Activated gamma-delta T cell treated with anti-CD3 and anti-CD28 coated beads, Interleukin-2, amount 50 U/mL, for 16 hours (primary cell): ENCODE data around the gene FAM221A.
"Not testable (repeated sequence)": the region's sequence is repeated elsewhere in the genome, so short reads cannot be mapped to it uniquely, and the experiment has no call there.

Experiments used
- DNase-seq: peaks from one replicate; pipeline ENCODE4 v3.0.0-alpha.2; 2020; ENCODE audit warnings: low read depth

The FAM221A gene

GRCh38 chr7:23700046-23700445 lies 20.0 kb downstream of the FAM221A start:
- DNase-seq: no peak

GRCh38 chr7:23709081-23709750 lies 29.2 kb downstream of the FAM221A start:
- DNase-seq: no peak

GRCh38 chr7:23710000-23710399 lies 30.0 kb downstream of the FAM221A start, which contains the start of gene STK31:
Gene STK31 (plus strand): TSS chr7:23710219. CDS start chr7:23710286, 67 bp downstream.
- no peak for DNase-seq

GRCh38 chr7:23712368-23713284 lies 32.6 kb downstream of the FAM221A start:
- no peak for DNase-seq

GRCh38 chr7:23713285-23714149 lies 33.5 kb downstream of the FAM221A start:
- no peak for DNase-seq

- no peak for DNase-seq
Observed at GRCh38 chr7:23714150-23714464, 34.1 kb downstream of the FAM221A start.

GRCh38 chr7:23714579-23714978 lies 34.6 kb downstream of the FAM221A start:
- DNase-seq: no peak

GRCh38 chr7:23715099-23715498 lies 35.1 kb downstream of the FAM221A start:
- no peak for DNase-seq

- no peak for DNase-seq
Observed at GRCh38 chr7:23717788-23718187, 37.8 kb downstream of the FAM221A start.

GRCh38 chr7:23721456-23721855 lies 41.5 kb downstream of the FAM221A start:
- DNase-seq: no peak

- DNase-seq: not testable (repeated sequence)
Observed at GRCh38 chr7:23722587-23723216, 42.7 kb downstream of the FAM221A start.

GRCh38 chr7:23724113-23724512 lies 44.1 kb downstream of the FAM221A start:
- DNase-seq: not testable (repeated sequence)

GRCh38 chr7:23742051-23742450 lies 62.1 kb downstream of the FAM221A start:
- DNase-seq: no peak

GRCh38 chr7:23743226-23743625 lies 63.2 kb downstream of the FAM221A start:
- DNase-seq: no peak

GRCh38 chr7:23746629-23747028 lies 66.6 kb downstream of the FAM221A start:
- no peak for DNase-seq

GRCh38 chr7:23751852-23752251 lies 71.9 kb downstream of the FAM221A start:
- DNase-seq: no peak
